ENCODE data around the gene TLE4.

DNA sequence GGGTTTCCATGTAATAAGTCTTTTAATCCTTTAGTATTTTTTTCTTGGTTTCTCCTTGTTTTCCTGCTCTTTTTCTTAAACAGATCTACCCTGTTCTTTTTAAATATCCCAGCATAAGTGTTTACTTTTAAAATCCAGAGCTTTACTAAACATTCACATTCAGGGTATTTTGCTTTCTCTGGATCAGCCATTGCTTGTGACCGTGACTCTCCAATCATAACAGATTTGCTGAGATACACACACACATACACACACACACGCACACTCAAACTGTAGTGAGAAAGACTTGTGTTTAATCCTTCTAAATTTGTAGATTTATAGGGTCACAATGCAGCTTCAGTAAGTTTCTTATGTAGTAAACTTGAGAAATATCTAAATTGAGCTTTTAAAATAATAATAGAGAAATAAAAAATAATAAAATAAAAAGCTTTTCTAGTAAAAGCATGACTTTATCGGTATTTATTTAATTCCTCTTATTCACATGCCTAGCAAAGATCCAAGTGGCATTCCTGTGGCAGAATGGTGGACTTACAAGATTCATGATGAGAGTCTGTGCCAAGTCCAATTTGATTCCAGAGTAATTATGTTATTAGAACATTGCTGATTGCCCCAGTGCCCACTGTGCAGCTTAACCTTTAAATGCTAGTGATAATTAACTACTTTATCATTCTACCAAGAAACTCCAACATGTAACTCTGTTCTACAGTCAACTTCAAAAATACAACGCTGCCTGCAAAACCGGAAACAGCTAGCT is 129.0 kb downstream of the TLE4 start:
- TF ChIP-seq GATA2 (IDR thresholded peaks at IDR 0.05; ENCODE audit: low read depth, low read length): no peak
- TF ChIP-seq GATA3 (IDR thresholded peaks at IDR 0.05; ENCODE audit: low read depth, low read length): no peak

Data from SH-SY5Y (cell line).